ENCODE measurements around the gene GRPEL1. TPM values are rescaled to one million over a fixed set of nuclear protein-coding genes. Genes with fewer than 3 reads are reported as not detected.
"Not testable (repeated sequence)": the region's sequence is repeated elsewhere in the genome, so short reads cannot be mapped to it uniquely, and the experiment has no call there.

GRPEL1 gene
- total RNA-seq (2014; rRNA removed) = 40.2 and 56.1 TPM in 2 replicates
- polyA plus RNA-seq (2012) = 53.4 TPM

- DNase-seq (ENCODE audit: low read depth) = peak; percentile 100
These were observed at the start of gene GRPEL1 for GRCh38 chr4:7067452-7068278. TSS of gene GRPEL1 (minus strand) at chr4:7068064. CDS start at chr4:7068032, 32 bp downstream.

GRCh38 chr4:7116705-7117104, 48.8 kb upstream of the GRPEL1 start:
- no peak for DNase-seq (ENCODE audit: low read depth)

- DNase-seq (ENCODE audit: low read depth) = no peak
These were observed 47.9 kb upstream of the GRPEL1 start for GRCh38 chr4:7115557-7116340.

DNA sequence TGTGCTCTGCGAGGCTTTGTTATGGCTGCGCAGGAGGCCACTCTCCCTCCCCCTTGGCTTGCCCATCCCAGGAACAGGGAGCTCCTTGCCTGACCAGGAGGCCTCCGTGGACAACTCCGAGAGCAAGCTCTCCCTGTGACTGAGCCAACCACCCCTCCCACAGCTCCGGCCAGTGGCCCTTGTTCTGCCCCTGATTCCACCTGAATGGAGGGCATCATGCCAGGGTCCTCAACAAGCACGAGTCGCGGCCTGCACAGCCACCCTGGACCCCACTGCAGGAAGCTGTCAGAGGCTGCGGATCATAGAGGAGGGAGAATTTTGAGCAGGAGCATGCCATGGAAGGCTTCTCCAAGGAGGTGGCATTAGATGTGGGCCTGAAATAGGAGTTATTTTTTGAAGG, 44.8 kb upstream of the GRPEL1 start:
- DNase-seq (ENCODE audit: low read depth) = no peak

DNA sequence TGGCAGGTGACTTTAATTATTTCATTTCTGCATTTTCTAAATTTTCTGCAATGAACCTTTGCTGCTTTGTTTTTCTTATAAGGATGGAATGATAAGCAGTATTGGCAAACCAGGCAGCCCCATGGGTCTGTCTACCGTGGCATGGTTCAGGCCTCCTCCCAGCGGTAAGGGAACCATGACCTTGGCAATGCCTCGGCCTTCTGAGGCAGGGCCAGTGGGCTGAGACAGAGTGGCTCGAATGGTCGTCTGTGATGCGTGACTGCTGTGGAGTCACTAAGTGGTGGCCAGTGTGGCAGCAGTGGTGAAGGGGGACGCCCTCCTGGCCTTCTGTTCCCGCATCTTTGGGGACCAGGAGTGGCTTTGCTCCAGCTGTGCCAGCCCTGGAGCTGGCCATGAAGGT, 43.6 kb upstream of the GRPEL1 start:
- no peak for DNase-seq (ENCODE audit: low read depth)

- DNase-seq (ENCODE audit: low read depth) = no peak
These were observed 42.7 kb upstream of the GRPEL1 start for GRCh38 chr4:7110546-7110945.

GRCh38 chr4:7109169-7109568, 41.3 kb upstream of the GRPEL1 start:
- no peak for DNase-seq (ENCODE audit: low read depth)

DNA sequence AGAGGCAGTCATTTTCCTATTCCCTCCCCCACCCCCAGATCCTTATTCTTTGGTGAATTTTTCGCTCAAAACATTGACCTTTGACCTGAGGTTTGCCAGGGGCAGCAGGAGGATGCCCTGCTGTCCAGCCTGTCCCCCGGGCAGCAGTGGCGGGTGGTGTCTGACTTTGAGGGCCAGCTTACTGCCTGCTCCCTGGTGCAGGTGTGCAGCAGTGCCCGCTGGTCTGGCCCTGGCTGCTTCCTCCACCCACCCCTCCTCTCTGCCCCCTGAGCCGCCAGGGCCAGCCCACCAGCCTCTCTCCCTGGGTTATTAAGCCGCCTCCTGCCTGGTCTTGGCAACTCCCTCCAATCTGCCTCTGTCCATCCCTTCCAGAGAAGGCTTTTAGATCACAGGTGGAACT, 40.8 kb upstream of the GRPEL1 start:
- no peak for DNase-seq (ENCODE audit: low read depth)

GRCh38 chr4:7108046-7108625, 40.3 kb upstream of the GRPEL1 start:
- DNase-seq (ENCODE audit: low read depth) = no peak

DNA sequence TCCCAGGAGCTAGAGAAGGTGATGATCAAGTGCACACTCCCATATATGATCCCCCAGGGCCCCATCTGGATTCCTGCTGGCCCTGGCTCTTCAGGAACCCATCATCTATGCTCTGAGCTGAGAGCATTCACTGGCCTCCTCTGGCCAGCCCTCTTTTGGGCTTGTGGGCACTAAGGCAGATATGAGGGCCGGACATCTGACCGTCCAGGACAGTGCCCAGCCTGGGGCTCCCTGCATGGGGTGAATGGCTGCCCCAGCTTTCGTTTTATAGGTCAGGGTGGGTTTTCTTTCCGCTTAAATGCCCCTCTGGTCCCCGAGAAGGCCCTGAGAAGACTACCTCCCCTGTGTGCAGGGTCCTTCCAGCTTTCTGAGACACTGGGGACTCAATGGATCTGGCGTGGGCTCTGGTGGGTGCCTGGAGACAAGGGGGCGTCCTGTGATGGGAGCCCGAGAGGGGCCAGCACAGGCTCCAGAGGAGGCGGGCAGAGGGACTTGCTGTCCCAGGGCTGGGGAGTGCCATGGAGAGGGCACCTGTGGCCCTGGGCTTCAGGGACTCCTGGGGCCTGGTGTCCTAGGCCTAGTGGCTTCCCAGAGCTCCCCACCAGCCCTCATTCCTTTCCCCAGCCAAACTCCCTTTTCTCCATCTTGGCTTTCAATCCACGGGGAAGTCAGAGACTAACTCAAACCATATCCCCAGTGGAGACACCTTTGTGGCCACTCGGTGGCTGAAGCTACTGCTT, 39.5 kb upstream of the GRPEL1 start:
- no peak for DNase-seq (ENCODE audit: low read depth)

DNA sequence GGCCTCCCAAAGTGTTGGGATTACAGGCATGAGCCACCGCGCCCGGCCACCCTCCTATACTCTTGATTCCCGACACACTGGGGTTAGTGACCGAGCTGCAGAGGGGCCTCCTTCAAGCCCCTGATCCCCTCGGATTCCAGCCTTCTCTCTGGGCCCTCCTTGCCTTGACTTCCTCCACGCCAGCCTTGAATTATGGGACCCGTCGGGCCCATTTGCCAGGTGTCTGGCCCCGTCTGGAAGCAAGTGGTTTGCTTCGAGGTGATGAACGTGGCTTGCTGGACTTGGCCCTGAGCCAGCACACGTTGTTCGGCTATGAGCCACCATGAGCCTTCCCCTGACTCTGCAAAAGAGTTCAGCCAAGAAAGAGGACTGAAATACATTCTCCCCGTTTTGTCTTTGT, 37.4 kb upstream of the GRPEL1 start:
- DNase-seq (ENCODE audit: low read depth) = no peak

DNA sequence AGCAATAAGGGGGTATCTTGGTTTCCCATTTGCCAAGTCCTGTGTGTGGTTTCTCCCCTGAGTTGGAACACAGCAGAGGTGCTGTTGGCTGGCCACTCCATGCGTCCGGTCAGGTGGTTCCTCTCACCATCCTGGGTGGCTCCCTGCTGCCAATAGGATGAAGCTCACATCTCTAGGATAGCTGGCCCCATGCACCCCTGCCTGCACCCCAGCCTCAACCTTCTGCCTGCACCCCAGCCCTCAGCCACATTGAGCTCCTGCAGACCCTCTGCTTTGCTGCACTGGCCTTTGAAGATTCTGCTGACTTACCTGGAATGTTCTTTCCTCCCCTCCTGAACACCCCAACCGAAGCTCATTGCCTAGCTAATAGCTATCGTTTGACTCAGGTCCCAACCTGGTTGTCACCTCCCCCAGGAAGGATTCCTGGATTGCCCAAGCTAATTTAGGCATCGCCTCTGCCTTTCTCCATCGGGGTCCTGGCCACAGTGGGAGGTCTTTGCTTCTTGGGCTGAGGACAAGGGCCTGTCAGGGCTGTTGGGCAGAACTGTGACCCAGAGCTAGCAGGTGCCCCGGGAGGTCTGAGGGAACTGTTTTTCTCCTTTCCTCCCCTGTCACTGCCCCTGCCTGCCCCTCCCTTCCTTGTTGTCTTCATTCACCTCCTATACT, 36.6 kb upstream of the GRPEL1 start:
- no peak for DNase-seq (ENCODE audit: low read depth)

DNA sequence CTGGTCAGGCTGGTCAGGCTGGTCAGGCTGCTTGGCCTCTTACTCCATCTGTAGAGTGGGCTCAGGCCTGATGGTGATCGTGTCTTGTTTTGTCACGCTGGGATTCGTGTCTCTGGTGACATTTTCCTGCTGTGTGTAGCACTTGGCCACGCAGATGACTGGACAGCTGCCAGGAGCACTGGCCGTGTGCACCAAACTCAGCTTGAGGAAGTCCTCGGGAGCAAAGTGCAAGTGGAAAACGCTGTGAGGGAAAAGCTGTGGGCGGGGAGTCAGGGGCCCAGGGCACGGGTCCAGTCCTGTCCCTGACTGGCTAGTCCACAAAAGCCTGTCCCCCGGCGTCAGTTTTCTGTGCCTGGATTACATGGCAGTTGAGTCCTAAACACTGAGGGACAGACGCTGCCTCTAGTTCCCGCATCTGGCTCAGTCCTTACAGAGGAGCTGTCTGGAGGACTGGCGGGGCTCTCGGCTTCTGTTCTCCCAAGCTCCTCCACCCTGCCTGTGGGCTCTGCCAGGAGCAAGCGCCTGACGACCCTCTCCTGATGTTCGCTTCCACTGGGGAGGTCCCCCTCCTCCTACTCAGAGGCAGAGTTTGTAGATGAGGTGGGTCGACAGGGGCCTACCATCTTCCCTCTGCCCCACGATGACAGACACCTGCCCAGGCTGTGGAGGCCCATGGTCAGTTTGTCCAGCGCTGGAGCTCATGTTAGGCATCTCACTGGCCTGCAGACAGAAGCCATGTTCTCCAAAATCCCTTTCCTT, 35.9 kb upstream of the GRPEL1 start:
- DNase-seq (ENCODE audit: low read depth) = no peak

- peak; percentile 71 for DNase-seq (ENCODE audit: low read depth)
These were observed 35.3 kb upstream of the GRPEL1 start for GRCh38 chr4:7103031-7103606.

GRCh38 chr4:7102516-7102909, 34.6 kb upstream of the GRPEL1 start:
- not testable (repeated sequence) for DNase-seq (ENCODE audit: low read depth)

- DNase-seq (ENCODE audit: low read depth) = peak; percentile 71
These were observed 34.0 kb upstream of the GRPEL1 start for GRCh38 chr4:7101692-7102515.

GRCh38 chr4:7096236-7096635, 28.4 kb upstream of the GRPEL1 start:
- no peak for DNase-seq (ENCODE audit: low read depth)

- DNase-seq (ENCODE audit: low read depth) = no peak
These were observed 27.8 kb upstream of the GRPEL1 start for GRCh38 chr4:7095611-7096155.

DNA sequence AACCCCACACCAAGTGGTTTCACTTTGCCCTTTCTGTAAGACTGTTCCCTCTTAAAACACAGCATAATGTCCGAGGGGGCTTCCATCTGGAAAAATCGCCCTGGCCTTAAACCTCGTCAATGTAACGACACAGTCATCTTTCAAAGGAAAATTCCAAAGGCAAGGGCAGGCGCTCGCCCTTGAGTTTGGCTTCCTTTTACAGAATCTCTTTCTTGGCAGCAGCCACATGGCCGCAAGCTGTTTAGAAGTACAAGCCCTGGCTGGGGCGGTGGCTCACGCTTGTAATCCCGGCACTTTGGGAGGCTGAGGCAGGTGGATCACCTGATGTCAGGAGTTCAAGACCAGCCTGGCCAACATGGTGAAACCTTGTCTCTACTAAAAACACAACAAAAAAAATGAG, 27.1 kb upstream of the GRPEL1 start:
- no peak for DNase-seq (ENCODE audit: low read depth)

Data from LHCN-M2 (cell line).